ENCODE data around the gene GLYR1. TPM values are rescaled to one million over a fixed set of nuclear protein-coding genes. Genes with fewer than 3 reads are reported as not detected.

GLYR1 gene
- total and polyA plus RNA-seq, 2 of the 4 experiments (the other 2 are of a cell fraction), result 26.0 to 54.2 TPM

GRCh38 chr16:4790261-4790660 is 56.8 kb downstream of the GLYR1 start:
- no peak overlapping the region for H4K8ac ChIP-seq (ENCODE audit: low read depth in 2 of 2, low read length in 2 of 2)
- no TSS peak for BruUV-seq (replicated peaks)
- no peak overlapping the region for H2BK15ac ChIP-seq (ENCODE audit: low read depth, low read length)
- no peaks in the 10 kb centered on the region for H3K9me3 ChIP-seq (ENCODE audit: control insufficient read depth, insufficient read depth, low read length)
- no peak overlapping the region for H2AK5ac ChIP-seq (ENCODE audit: low read depth, low read length)
- intact Hi-C loops (cut with micrococcal nuclease) (no loop called here), dilution Hi-C loops (cut with HindIII; ENCODE audit: low sequenced_read_pairs, unreplicated experiment) (no loop called here), in situ Hi-C loops (cut with MboI; ENCODE audit: low sequenced_read_pairs) (no loop called here)
- no peak overlapping the region for H3K4me3 ChIP-seq (ENCODE audit: insufficient read depth, low read depth, low read length)
- ChIA-PET CTCF (no interaction called here), POLR2A (ENCODE audit: unreplicated experiment) (no interaction called here)
- no peak overlapping the region for H2BK20ac ChIP-seq (ENCODE audit: low read depth, low read length)
- no peak overlapping the region for H2AK9ac ChIP-seq (replicated peaks; ENCODE audit: low read depth, low read length, poor library complexity)
- H3K14ac ChIP-seq (replicated peaks; ENCODE audit: low read depth, low read length), result no peak overlapping the region
- TF ChIP-seq SMC3 (IDR thresholded peaks at IDR 0.05; ENCODE audit: low read depth, low read length) (no peak), CTCF (conservative IDR thresholded peaks at IDR 0.05; ENCODE audit: low read depth, low read length) (no peak), RCOR1 (IDR thresholded peaks at IDR 0.05; ENCODE audit: insufficient replicate concordance, low read length) (no peak), MAZ (IDR thresholded peaks at IDR 0.05; ENCODE audit: borderline replicate concordance, low read depth, low read length) (no peak), RFX5 (IDR thresholded peaks at IDR 0.05; ENCODE audit: low read depth, low read length) (no peak), BHLHE40 (IDR thresholded peaks at IDR 0.05; ENCODE audit: low read depth, low read length) (no peak), MXI1 (IDR thresholded peaks at IDR 0.05; ENCODE audit: borderline replicate concordance, low read depth, low read length) (no peak), FOS (IDR thresholded peaks at IDR 0.05; ENCODE audit: low read depth, low read length) (no peak), MAFK (IDR thresholded peaks at IDR 0.05; ENCODE audit: low read depth, low read length) (no peak)
- no peak overlapping the region for H3K23ac ChIP-seq (ENCODE audit: low read depth, low read length)
- H3K27me3 ChIP-seq (ENCODE audit: control insufficient read depth, insufficient read depth, low read length), result no peaks in the 10 kb centered on the region; the same call in 1 of the 2 replicates
- H4K20me1 ChIP-seq (ENCODE audit: insufficient read depth, low read length), result no peaks in the 10 kb centered on the region
- no peaks in the 10 kb centered on the region for H3K4me1 ChIP-seq (ENCODE audit: control insufficient read depth, insufficient read depth, low read length)
- WGBS, 2 experiments (ENCODE audit: extremely low coverage in 2 of 2, insufficient read length in 1 of 2), result 80% methylated on average over 1 of the region's 10 CpGs; no CpG with 5 or more reads in 1 of the 2 experiments
- H3K4me2 ChIP-seq (ENCODE audit: low read depth, low read length), result no peak overlapping the region
- H2BK120ac ChIP-seq (ENCODE audit: low read depth, low read length), result no peak overlapping the region
- 0 out of 2 replicates have a peak, but pooled peaks cover 3% of the 10 kb centered on the region for H3K9me1 ChIP-seq (ENCODE audit: insufficient read depth, low read length)
- ATAC-seq (ENCODE audit: low read depth), result no peak
- no peak overlapping the region for H3K27ac ChIP-seq (ENCODE audit: insufficient read depth, low read length)
- DNase-seq, result no peak
- H2BK5ac ChIP-seq (ENCODE audit: low read depth, low read length, poor library complexity, severe bottlenecking), result no peak overlapping the region
- no peaks in the 10 kb centered on the region for H3K79me1 ChIP-seq (ENCODE audit: low read depth in 1 of 2, low read length in 2 of 2)
- no peak overlapping the region for H3K9ac ChIP-seq (ENCODE audit: low read depth, low read length)
- no peak overlapping the region for H2AFZ ChIP-seq (replicated peaks; ENCODE audit: low read length, poor library complexity)
- H4K5ac ChIP-seq (ENCODE audit: low read depth, low read length), result no peak overlapping the region
- no peak overlapping the region for H3K4ac ChIP-seq (ENCODE audit: low read depth, low read length)
- H3K18ac ChIP-seq (ENCODE audit: low read depth, low read length), result no peak overlapping the region
- H3K36me3 ChIP-seq (ENCODE audit: control insufficient read depth, insufficient read depth, low read length), result no peaks in the 10 kb centered on the region
- no peak overlapping the region for H4K91ac ChIP-seq (ENCODE audit: insufficient read depth, low read depth, low read length)
- no peak overlapping the region for H3K56ac ChIP-seq (ENCODE audit: extremely low read depth, insufficient read depth, low read length)
